ENCODE data around the gene PCGF6.
A peak's percentile ranks its signal among the peaks of the same experiment; 100 is the strongest.
"Not testable (repeated sequence)": the region's sequence is repeated elsewhere in the genome, so short reads cannot be mapped to it uniquely, and the experiment has no call there.

Gene PCGF6

DNA sequence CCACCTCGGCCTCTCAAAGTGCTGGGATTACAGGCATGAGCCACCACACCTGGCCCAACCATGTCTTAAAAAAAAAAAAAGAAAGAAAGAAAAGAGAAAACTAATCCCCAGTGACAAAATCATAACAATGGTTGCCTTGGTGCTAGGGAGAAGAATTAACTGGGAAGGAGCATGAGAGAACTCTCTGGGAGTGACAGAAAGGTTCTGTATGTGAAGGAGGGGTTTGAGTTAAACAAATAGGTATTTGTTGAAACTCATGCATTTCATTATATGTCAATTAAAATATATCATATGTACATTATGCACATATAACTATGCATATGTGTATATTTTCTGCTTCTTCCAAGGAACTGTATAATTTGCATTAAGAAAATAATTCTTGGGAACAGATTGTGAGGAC lies 40.7 kb downstream of the PCGF6 start:
- DNase-seq: no peak

DNA sequence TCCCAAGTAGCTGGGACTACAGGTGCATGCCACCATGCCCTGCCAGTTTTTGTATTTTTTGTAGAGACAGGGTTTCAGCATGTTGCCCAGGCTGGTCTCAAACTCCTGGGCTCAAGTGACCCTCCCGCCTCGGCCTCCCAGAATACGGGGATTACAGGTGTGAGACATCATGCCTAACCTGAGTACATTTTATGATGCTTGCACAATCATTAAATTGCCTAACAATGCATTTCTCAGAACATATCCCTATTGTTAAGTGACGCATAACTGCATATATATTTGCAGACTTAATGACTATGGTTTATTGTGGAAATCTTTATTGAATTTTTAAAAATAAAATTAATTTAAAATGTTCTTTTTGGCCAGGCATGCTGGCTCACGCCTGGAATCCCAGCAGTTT lies 43.3 kb downstream of the PCGF6 start:
- no peak for DNase-seq

DNA sequence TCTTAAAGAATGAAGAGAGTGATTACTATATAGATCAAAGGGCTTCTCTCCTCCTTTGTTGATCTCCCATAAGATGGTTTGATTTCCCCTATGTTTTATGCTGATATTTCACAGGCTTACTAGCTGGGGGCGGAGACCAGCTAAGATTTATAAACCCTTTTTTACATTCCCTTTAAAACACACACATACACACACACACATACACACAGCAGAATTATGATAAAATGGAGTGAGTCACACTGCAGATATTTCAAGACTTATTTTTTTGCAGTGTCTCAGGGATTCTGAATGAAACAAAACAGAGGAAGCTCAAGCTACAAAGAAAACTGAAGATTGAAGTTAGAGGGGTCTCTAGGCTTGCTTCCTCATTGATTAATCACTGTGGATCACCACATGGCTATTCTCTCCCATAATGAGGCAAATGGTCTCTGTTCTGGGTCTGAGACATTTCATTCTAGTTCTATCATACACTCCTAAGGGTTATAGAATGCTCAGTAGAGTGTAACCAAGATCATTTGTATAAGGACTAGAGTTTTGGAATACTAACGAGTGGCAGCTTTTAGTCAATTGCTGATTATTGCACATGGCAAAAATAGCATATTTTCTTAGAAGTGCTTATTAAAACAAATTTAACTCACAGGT lies 55.4 kb downstream of the PCGF6 start:
- DNase-seq: no peak

DNA sequence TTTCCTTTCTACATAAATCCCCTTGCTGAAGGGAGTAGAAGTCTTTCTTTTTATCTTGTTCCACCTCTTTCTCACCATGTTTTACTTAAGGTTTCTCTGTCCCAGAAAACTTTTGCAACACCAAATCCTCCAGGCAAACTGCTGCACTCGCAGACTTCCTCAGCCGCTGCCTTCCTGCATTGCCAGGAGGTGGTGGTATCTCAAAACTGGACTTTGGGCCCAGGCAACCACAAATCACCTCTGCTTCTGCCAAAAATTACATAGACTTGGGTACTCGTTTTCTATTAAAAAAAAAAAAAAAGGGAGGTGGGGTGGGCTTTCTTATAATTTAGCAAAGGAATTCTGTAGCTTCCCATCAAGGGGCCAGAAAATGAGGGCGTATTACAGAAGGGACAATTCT lies 59.4 kb downstream of the PCGF6 start:
- DNase-seq: no peak

DNA sequence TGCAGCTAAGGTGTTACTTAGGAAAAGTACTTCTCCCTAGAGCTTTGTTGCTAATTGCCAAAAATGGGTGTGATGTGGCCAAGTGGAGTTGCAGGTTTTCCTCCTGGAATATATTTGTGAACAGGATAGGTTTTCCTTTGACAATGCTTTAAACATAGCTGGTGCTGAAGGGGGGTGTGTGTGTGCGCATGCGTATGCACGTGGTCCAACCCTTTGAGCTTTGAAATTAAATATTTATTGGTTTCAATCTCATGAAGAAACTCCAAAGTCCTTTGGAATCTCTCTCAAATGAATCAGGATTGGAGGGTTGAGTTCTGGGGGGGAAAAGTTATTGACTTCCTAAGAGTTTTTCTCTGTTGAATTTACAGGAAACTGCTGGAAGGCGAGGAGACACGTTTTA lies 62.9 kb downstream of the PCGF6 start:
- DNase-seq: no peak

DNA sequence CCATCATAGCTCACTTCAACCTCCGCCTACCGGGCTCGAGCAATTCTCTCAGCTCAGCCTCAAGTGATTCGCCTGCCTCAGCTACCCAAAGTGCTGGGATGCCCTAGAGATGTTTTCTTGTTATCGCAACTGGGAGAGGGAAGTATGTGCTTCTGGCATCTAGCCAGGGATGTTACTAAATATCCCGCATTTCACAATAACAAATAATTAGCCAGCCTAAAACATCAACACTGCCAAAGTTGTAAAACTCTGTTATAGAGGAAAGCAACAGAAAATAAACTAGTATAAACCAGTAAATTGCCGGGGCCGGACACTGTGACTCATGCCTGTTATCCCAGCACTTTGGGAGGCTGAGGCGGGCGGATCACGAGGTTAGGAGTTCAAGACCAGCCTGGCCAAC lies 66.8 kb downstream of the PCGF6 start:
- DNase-seq: peak; percentile 1

DNA sequence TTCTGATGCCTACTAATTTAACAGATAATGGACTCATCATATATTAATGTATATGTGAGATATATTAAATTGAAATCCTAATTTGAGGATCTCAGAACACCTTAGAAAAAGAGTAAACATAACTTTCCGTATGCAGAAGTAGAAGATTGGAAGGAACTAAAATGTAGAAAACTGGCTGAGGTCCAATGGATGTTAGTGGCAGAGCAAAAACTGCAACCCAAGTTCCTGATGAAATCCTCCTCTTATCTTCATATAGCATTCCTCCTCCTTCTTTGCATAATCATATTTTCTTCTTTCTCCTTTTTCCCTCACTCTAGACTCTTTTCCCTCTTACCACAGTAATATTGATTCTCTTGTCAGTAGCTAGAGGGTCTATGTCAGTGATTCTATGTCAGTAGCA lies 68.0 kb downstream of the PCGF6 start:
- DNase-seq: no peak

DNA sequence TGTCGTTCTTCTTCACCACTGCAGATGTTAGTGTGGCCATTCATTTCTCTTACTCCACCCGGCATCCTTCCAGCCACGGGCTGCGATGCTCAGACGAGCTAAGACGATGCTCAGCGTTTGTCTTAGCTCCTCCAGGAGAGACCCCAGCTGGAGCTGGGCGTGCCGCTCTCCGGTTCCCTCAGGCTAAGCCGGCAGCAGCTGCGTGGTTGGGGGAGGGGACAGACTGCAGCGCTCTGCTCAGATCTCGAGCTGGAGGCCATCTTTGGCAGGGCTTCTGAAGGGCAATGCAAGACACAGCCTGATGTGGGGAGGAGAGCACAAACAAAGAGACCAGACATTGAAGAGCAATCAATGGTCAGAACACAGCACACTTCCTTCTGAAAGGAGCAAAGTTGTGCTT lies 69.2 kb downstream of the PCGF6 start:
- no peak for DNase-seq

DNA sequence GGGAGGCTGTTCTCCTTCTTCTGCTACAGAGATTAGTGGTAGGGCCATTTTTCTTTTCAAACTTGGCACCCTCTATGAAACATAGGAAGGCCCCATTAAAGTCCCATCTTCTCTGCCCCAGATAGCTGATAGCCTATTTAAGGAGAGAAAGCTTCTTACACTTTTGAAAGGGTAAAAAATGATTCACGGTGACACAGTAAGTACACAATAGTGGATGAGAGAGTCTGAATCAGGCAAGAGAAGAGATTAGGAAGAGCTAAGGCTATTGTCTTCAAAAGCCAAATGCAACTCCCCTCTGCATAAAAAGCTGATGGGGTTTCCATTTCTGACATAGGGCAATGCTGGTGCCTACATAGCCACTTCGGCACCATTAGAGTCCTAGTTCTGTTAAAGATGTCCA lies 70.4 kb downstream of the PCGF6 start:
- no peak for DNase-seq

DNA sequence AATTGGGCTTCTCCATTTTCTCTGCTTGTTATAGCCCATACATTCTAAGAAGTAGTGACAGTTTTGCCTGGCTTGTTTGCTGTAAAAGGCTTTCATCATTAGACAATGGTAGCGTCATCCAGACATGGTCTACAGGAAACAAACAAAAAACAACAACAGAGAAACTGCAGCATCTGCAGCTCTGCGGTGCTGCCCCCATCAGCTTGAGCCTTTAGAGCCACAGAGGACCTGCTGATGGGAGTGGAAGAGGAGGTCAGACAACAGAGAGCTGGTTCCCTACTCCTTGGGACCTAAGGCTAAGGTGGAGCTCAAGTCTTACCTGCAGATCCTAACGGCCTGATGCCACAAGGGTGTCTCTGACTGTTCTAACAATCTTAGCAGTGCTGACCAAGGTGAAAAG lies 70.9 kb downstream of the PCGF6 start:
- no peak for DNase-seq

DNA sequence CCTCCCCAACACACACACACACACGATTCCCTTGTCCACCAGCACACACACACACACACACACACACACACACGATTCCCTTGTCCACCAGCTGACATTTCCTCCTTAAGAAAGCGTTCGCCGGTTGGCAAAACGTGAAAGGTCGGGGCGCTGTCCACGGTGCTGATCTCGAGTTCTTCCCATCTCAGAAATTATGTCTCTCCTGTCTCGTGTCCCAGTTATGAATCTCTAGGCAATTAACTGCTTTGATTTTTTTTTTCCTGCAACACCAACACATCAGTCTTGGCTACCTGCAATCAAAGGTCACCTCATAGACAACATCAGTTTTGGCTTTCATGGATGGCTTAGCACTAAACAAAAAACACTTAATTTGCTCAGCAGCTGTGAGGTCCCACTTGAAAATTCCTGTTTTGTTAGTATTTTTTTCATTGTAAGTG lies 72.1 kb downstream of the PCGF6 start:
- peak; percentile 21 for DNase-seq

DNA sequence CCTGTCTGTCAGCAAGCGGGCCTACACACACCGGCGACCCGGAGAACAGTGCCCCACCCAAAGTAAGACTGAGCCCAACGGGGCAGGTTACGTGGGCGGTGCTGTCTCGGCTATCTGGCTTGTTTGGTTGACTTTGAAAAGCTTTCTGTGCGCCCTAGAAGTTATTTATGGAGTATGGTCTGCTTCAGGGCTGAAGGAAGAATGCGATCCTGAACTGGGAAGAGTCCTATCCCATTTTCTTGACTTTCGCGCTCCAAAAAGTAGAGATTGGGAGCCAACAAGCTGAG lies 72.5 kb downstream of the PCGF6 start:
- DNase-seq: no peak

DNA sequence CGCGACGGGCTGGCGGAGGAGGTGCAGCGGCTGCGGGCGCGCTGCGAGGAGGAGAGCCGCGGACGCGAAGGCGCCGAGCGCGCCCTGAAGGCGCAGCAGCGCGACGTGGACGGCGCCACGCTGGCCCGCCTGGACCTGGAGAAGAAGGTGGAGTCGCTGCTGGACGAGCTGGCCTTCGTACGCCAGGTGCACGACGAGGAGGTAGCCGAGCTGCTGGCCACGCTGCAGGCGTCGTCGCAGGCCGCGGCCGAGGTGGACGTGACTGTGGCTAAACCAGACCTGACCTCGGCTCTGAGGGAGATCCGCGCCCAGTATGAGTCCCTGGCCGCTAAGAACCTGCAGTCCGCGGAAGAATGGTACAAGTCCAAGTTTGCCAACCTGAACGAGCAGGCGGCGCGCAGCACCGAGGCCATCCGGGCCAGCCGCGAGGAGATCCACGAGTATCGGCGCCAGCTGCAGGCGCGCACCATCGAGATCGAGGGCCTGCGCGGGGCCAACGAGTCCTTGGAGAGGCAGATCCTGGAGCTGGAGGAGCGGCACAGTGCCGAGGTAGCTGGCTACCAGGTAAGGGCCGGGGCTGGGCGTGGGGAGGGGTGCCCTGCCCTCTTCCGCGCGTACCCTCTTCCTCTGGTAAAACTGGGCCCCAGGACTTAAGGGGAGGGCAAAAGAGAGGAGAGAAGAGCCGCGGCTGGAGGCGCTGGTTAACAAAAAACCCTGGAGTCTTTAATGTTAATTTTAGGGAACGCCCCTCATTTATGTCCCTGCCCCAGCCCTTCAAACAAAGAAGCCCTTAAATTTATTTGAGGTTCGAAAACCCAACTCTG lies 73.0 kb downstream of the PCGF6 start:
- DNase-seq: no peak

DNA sequence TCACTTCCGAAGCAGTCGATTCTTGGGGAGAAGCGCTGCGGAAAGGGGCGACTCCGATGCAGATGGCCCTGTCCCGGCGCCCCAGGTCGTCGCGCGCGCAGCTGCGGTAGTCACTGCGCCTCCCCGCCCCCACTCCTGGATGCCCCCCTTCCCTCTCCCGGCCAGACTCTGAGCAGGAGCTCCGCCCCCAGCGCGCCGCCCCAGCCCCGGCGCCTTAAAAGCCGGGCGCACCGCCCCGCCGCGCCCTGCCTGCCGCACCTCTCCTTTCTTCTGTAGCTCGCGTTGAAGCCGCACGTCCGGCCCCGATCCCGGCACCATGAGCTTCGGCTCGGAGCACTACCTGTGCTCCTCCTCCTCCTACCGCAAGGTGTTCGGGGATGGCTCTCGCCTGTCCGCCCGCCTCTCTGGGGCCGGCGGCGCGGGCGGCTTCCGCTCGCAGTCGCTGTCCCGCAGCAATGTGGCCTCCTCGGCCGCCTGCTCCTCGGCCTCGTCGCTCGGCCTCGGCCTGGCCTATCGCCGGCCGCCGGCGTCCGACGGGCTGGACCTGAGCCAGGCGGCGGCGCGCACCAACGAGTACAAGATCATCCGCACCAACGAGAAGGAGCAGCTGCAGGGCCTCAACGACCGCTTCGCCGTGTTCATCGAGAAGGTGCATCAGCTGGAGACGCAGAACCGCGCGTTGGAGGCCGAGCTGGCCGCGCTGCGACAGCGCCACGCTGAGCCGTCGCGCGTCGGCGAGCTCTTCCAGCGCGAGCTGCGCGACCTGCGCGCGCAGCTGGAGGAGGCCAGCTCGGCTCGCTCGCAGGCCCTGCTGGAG lies 73.8 kb downstream of the PCGF6 start, which contains the start of gene INA:
TSS of gene INA (plus strand) at position 243 of the 817 bp plus-strand sequence. CDS start at position 317, 74 bp downstream.
- no peak for DNase-seq

DNA sequence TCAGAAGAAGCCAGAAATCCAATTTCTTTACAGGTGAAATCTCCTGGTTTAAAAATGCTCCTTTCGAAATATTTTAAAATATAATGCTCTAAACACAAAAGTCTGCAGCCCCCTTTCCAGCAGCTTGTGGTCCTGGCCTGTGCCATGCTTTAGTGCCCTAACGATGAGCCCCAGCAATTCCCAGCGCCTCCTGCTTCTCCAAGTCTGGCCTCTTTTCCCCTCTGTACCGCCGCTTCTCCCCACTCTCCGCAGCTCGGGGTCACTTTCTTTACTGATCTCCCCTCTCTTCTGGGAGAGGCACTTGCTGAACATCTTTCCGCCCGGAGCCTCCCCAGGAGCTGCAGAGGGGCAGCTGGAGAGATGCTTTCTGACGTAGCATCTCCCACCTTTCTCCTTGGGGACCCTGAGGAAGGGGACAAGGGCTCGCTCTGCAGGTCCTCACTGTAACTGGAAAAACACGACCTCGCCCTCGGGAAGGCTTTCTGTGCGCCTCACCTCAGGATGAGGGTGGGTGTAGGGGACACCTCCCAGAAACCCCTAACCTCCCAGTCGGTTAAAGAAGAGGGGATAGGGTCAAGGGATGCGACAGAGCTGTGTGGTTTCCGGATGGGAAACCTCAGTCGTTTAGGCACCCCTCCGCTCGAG lies 74.6 kb downstream of the PCGF6 start:
- DNase-seq: no peak

DNA sequence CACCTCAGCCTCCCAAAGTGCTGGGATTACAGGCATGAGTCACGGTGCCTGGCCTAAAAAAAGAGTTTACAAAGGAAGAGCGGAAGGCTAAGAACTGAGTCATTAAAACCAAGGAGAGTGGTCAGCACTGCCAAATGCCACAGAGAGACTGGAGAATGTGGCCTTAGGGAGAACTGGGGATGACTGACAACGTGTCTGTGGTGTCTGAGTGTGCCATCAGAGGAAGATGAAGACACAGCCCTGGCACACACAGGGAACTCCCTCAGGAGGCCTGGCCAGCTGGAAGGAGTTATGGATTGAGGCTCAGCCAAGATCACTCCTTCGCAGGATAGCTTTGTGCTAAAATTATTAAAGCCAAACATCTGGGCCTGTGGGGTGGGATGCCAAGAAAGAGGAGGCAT lies 77.9 kb downstream of the PCGF6 start:
- no peak for DNase-seq

DNA sequence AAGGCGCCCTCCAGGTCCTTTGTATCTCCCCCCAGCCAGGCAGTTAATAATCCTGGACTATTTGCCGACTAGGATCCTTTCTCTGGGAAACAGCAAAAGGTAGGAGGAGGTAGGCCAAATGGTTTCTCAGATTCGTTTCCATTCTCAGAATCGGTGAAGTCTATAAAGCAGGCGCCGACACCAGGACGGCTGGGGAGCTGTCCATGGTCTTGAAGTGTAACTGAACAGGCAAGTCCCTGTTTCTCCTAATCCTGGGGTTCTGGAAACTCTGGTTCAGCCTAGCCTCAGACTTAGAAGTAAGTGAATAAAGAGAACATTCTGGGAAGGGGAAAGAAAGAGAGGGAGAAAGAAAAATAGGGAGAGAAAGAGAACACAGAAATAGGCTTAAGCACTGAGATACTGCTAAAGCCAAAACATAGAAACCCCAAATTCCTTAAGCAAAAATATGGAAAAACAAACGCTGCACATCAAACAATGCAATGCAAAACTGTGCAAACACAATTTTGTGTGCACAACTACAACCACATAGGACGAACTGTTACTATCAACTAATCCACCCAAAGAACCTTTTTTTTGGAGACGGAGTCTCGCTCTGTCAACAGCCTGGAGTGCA lies 85.1 kb downstream of the PCGF6 start:
- no peak for DNase-seq

DNA sequence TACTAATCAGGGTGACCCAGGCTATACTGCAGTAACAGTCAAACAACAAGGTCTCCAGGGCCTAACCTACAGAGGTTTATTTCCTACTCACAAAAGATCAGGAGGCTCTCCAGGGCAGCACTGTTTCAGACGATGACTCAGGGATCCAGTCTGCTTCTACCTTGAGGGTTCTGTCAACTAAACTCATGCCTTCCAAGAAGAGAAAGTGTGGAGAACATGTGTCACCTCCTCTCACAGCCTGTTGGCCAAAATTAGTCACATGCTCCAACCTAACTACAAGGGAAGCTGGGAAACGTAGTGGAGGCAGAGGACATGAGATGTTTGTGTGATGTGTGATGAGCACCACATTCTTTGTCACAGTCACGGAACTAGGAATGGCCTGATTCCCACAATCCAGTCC lies 88.7 kb downstream of the PCGF6 start:
- no peak for DNase-seq

DNA sequence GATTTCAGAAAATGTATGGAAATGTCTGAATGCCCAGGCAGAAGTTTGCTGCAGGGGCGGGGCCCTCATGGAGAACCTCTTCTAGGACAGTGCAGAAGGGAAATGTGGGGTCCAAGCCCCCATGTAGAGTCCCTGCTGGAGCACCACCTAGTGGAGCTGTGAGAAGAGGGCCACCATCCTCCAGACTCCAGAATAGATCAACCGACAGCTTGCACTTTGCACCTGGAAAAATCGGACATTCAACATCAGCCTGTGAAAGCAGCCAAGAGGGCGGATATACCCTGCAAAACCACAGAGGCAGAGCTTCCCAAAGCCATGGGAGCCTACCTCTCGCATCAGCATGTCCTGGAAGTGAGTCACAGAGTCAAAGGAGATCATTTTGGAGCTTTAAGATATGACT lies 91.0 kb downstream of the PCGF6 start:
- no peak for DNase-seq

DNA sequence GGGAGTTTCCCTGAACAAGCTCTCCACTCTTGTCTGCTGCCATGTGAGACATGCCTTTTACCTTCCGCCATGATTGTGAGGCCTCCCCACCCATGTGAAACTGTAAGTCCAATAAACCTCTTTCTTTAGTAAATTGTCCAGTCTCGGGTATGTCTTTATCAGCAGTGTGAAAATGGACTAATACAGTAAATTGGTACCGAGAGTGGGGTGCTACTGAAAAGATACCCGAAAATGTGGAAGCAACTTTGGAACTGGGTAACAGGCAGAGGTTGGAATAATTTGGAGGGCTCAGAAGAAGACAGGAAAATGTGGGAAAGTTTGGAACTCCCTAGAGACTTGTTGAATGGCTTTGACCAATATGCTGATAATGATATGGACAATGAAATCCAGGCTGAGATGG lies 92.0 kb downstream of the PCGF6 start:
- DNase-seq: not testable (repeated sequence)

DNA sequence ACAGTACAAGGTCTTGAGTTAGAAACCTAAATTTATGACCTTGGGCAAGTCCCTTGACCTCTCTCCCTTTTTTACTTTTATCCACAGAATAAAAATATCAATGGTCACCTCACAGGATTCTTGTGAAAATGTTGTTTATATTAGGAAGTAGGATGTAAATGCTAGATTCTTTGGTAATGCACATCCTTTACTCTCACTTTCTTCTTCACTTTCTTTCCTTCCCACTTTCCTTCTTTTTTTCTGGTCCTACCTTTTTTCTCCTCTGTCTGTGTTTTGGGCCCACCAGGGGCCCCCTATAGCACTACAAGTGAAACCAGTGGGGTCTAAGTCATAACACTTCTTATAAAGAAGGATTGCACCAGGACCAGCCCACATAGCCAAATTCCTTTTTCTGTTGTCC lies 93.1 kb downstream of the PCGF6 start:
- DNase-seq: no peak

DNA sequence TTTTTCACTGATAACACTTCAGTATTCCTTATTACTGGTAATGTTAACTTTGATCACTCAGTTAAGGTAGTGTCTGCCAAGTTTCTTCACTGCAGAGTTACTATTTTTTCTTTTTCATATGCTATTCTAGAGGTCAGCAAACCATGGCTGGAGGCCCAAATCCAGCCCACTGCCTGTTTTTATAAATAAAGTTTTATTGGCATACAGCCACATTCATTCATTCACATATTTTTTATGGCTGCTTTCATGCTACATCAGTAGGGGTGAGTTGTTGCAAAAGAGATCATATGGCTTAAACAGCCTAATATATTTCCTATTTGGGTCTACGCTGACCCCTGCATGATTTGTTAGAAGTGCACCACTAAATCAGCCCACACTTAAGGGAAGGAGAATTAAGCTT lies 94.3 kb downstream of the PCGF6 start:
- DNase-seq: no peak

Data from CD4-positive, alpha-beta T cell treated with Interleukin-12 subunit alpha and Interleukin-12 subunit beta, for 1 hour (primary cell).